HL-60 (cell line): ENCODE measurements around the gene TPST2.

Experiments used
- GABPA ChIP-seq: IDR thresholded peaks from 2 replicates; pipeline ENCODE4 v1.6.1; 2012; ENCODE audit warnings: low read depth
- POLR2AphosphoS5 ChIP-seq: IDR thresholded peaks from 2 replicates; pipeline ENCODE4 v1.6.1; 2012; ENCODE audit warnings: low read depth
- REST ChIP-seq: IDR thresholded peaks from 2 replicates; pipeline ENCODE4 v1.6.1; 2012; ENCODE audit warnings: low read depth; ENCODE audit not compliant: insufficient replicate concordance
- SPI1 ChIP-seq: IDR thresholded peaks from 2 replicates; pipeline ENCODE4 v1.6.1; 2012; ENCODE audit warnings: low read depth, mild to moderate bottlenecking, borderline replicate concordance
- TF ChIP-seq, protein P1 (sequence below): IDR thresholded peaks from one replicate; pipeline ENCODE4 v1.5.1; 2011; ENCODE audit warnings: low read length, control low read depth, inconsistent platforms; ENCODE audit not compliant: insufficient read depth

DNA sequence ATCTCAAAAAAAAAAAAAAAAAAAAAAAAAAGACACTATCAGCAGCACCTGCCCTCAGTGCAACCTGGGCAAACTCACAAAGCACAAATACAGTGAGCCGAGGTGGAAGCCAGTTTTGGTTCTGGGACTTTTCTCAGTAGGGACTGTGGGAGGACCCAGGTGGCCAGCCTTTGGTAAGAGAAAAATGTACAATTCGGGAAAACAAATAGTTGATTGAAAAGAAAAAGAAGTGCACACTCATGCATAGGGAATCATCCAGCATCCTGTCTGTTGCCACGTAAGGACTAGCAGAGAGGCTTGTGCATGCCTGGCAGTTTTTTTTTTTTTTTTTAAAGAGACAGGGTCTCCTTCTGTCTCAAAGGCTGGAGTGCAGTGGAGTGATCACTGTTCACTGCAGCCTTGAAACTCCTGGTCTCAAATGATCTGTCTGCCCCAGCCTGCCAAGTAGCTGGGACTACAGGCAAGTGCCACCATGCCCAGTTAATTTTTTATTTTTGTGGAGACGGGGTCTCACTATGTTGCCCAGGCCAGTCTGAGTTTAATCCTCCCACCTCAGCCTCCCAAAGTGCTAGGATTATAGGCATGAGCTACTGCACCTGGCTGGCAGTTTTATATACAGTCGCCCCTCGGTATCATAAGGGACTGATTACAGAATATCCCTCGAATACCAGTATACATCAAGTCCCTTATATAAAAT, 36.7 kb downstream of the TPST2 start:
- TF ChIP-seq POLR2AphosphoS5 (no peak), GABPA (no peak), REST (no peak), SPI1 (no peak)
- TF ChIP-seq, protein P1, sequence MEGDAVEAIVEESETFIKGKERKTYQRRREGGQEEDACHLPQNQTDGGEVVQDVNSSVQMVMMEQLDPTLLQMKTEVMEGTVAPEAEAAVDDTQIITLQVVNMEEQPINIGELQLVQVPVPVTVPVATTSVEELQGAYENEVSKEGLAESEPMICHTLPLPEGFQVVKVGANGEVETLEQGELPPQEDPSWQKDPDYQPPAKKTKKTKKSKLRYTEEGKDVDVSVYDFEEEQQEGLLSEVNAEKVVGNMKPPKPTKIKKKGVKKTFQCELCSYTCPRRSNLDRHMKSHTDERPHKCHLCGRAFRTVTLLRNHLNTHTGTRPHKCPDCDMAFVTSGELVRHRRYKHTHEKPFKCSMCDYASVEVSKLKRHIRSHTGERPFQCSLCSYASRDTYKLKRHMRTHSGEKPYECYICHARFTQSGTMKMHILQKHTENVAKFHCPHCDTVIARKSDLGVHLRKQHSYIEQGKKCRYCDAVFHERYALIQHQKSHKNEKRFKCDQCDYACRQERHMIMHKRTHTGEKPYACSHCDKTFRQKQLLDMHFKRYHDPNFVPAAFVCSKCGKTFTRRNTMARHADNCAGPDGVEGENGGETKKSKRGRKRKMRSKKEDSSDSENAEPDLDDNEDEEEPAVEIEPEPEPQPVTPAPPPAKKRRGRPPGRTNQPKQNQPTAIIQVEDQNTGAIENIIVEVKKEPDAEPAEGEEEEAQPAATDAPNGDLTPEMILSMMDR, result no peak
